ENCODE data around the gene PYDC1.
"Not testable (repeated sequence)": the region's sequence is repeated elsewhere in the genome, so short reads cannot be mapped to it uniquely, and the experiment has no call there.

Gene PYDC1

DNA sequence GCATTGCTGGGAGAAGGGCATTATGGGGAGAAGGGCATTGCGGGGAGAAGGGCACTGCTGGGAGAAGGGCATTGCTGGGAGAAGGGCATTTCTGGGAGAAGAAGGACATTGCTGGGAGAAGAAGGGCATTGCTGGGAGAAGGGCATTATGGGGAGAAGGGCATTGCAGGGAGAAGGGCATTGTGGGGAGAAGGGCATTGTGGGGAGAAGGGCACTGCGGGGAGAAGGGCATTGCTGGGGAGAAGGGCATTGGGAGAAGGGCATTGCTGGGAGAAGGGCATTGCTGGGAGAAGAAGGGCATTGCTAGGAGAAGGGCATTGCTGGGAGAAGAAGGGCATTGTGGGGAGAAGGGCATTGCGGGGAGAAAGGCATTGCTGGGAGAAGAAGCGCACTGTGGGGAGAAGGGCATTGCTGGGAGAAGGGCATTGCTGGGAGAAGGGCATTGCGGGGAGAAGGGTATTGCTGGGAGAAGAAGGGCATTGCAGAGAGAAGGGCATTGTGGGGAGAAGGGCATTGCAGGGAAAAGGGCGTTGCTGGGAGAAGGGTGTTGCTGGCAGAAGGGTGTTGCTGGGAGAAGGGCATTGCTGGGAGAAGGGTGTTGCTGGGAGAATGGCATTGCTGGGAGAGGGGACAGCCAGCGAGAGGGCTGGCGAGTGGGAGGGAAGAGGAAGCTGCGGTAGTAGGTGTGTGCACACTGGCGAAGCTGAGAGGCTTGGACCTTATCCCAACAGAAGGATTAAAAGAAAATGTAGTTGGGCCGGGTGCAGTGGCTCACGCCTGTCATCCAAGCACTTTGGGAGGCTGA lies 4.6 kb upstream of the PYDC1 start:
- no peak for DNase-seq

DNA sequence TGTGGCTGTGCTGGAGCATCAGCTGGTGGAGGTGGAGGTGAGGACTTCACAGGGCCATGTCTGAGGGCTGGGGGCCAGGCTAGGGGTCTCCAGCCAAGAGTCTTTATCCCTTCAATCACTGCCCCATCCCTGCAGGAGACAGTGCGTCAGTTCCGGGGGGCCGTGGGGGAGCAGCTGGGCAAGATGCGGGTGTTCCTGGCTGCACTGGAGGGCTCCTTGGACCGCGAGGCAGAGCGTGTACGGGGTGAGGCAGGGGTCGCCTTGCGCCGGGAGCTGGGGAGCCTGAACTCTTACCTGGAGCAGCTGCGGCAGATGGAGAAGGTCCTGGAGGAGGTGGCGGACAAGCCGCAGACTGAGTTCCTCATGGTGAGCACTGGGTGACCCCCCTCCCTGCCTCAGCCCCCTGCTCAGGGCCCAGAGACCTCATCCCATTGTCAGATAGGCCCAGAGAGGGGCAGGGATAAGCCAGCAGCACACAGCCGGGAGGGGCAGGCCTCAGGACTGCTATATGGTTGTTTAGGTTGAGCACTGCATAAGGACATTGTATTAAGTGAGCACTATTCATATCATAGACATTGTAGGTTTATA lies 2.3 kb upstream of the PYDC1 start:
- DNase-seq: no peak

DNA sequence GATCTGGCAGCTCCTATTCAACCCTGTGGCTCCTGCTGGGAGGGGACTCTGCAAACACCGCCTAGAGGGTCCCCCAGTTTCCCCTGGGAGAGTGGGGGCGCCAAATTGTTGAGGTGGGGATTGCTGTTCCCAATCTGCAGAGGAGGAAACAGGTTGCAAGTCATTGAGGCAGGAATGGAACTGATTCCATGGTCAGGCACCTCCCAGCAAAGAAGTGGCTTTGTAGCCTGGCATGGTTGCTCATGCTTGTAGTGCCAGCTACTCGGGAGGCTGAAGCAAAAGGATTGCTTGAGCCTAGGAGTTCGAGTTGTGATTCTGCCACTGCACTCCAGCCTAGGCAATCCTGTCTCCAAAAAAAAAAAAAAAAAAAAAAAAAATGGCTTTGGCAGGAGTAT lies 198 bp upstream of the PYDC1 start:
- DNase-seq: no peak

DNA sequence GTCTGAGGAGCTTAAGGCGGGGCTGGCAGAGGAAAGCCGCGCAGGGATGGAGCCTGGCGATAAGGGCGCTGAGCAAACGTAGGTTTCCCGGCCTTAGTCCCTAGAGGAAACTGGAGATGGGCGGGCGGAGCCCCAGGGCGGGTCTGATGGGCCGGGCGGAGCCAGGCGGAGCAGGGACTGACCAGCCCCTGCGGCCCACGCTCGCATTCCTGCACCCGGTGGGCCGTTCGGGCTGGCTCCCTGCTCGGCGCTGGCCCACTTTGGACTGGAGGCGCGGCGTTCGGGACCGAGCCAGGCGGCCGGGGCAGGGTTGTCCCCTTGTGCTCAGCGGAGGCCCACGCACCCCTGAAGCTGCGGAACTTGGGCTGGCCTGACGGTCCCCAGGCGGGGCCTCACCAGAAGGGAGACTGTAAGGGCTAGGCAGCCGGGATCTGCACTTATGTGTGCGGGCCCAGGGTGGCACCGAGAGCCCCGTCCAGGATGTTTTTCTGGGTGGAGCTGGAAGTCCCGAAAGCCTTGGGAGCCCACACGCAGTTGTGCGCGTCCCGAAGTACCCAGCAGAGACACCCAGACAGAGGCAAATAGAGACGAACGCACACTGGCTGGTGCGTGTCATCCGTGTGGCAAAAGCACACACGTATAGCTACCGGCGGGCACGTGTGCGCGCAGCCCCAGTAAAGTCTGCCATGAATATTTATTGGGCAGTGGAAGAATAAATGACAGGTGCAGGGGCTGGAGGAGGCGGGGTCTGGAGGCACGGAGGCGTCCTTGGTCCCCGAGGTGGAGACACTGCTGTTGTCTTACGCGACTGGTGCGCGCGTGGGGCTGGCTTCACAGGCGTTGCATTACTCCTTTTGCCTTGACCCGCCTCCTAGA lies 1.4 kb downstream of the PYDC1 start:
- peak; percentile 25 for DNase-seq

DNA sequence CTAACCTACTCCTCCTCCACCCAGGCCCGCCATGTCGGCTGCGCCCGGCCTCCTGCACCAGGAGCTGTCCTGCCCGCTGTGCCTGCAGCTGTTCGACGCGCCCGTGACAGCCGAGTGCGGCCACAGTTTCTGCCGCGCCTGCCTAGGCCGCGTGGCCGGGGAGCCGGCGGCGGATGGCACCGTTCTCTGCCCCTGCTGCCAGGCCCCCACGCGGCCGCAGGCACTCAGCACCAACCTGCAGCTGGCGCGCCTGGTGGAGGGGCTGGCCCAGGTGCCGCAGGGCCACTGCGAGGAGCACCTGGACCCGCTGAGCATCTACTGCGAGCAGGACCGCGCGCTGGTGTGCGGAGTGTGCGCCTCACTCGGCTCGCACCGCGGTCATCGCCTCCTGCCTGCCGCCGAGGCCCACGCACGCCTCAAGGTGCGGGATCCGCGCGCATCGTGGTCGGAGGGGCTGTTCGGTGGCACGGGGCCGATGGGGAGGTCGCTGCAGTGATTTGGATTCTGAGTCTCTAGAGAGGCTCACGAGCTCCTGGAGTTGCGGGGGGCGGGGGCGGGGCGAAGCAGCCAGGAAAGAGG lies 2.1 kb downstream of the PYDC1 start:
- no peak for DNase-seq

DNA sequence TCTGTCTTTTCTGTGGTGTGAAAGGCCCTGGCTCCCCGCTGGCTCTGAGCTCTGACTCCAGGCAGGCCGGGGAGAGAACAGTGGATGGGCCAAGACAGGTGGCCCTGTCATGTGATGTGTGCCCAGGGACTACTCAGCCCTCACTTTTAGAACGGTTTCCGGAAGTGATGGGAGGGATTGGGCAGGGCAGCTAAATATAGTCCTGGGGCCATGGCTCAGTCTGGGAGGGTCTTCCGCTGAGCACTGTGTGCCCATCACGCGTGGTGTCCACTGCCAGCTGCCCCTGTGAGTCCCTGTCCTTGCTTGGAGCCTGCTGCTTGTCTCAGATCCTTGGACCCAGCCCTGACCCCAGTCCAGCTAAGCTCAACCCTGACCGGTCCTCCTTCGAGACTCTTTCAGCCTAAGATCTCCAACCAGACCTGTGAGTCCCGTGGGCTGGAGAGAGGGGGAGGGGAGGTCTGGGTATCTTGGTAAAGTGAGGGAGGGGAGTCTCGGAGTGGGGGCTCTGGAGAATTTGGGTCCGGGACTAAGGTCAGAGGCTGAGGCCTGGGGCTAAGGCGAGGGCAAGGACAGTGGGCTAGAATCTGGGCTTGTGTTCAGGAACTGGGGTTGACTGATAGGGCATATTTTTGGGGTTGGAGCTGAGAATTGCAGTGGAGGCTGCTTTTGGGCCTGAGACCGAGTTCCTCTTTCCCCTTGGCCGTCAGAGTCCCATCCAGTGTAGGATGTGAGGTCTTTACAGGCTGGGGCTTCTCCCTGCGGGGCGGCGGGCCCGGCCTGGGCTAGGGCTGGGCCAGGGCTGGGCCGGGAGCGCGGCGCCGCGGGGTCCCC lies 2.8 kb downstream of the PYDC1 start, which contains the start of gene TRIM72:
TRIM72 (plus strand) TSS at position 243 of the 831 bp plus-strand sequence. CDS start 620 bp downstream, outside the sequence.
- no peak for DNase-seq

DNA sequence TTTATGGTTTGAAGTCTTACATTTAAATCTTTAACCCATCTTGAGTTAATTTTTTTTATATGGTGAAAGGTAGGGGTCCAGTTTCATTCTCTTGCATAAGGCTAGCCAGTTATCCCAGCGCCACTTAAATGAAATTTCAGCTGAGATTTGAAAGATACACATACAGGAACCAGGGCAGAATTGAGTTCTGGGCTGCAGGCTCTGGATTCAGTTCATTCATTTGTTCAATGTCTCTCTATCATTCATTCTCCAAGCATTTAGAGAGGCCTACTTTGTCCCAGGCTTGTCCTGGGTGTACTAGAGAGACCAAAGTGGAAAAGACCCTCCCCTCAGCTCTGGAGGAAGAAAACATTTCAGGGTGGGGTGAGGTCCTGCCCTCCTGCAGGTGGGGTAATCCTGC lies 3.6 kb downstream of the PYDC1 start:
- DNase-seq: no peak

DNA sequence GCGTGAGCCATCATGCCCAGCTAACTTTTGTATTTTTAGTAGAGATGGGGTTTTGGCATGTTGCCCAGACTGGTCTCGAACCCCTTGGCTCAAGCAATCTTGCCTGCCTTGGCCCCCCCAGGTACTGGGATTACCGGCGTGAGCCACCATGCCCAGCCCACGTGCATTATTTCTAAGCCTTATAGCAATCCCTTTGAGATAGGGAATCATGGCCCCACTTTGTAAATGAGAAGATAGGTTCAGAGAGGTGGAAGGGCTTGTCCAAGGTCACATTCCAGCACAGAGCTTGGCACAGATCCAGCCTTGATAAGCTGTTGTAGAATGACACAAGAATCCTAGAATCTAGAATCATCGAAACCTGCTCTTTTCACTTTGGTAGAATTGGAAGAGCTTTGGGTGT lies 10.2 kb downstream of the PYDC1 start:
- DNase-seq: no peak

DNA sequence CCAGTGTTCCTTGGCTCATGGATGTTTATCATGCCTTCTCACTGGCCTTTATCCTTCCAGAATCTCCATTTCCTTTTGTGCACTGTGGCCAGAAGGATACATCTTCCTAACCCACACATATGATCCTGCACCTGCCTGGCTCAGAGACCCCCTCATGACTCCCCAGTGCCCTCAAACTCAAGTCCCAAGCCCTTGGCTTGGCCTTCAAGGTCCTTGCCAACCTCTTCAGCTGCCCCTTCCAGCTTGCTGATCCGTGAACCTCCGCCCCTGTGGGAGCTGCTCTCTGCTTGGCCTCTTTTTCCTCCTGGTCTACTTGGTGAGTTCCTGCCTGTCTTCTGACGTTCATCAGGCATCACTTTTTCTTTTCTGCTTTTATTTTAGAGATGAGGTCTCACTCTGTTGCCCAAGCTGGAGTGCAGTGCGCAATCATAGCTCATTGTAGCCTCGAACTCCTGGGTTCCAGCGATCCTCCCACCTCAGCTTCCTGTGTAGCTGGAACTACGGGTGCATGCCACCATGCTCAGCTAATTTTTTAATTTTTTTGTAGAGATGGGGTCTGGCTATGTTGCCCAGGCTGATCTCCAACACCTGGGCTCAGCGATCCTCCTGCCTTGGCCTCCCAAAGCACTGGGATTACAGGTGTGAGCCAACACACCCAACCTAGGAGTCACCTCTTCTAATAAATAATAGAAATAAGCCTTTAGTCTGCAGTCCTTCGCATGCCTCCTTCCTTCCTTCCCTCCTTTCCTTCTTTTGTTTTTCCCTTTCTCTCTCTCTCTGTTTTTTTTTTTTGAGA lies 11.9 kb downstream of the PYDC1 start:
- DNase-seq: no peak

DNA sequence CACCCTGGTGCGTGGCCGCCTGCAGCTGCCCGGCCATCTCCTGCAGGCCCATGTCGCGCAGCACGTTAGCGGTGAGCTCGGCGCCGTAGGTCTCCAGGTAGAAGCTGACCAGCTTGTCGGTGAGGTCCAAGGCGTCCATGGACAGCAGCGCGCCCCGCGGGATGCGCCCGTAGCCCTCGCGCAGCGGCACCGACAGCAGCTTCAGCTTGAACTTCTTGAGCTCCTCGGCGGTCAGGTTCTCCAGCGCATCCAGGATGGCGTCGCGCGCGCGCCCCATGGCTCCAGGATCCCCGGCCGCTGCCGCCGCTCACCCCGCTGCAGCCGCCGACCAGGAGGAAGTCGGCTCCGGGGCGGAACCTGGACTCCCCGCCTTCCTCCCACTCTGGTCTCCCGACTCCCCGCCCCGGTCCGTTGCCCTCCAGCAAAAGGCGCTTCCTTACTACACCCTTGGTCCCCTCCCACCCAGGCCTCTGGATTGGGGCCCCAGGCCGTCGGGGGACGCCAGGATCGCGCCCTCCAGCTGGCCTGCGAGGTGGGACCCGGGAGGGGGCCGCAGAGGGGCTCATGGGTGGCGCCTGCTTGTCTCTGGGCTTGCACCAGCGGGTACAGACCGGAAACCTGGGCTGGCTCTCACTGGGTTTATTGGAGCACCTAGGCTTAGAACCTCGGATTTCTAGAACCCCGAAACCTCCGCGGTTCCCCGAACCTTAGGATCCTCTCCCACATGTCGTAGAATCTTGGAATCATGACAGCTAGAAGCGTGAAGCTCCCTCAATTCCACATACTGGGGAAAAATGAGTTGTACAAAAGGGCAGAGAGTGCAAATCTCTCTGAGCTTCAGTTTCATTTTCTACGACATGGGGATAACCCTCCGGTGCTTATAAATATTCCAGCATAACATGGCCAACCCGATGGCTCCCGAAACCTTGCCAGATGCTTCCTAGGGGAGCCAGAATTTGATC lies 14.2 kb downstream of the PYDC1 start, which contains the start of gene PYCARD:
PYCARD (minus strand) TSS at position 347 of the 962 bp plus-strand sequence; CDS start at position 277, 70 bp downstream.
- DNase-seq: peak; percentile 33

DNA sequence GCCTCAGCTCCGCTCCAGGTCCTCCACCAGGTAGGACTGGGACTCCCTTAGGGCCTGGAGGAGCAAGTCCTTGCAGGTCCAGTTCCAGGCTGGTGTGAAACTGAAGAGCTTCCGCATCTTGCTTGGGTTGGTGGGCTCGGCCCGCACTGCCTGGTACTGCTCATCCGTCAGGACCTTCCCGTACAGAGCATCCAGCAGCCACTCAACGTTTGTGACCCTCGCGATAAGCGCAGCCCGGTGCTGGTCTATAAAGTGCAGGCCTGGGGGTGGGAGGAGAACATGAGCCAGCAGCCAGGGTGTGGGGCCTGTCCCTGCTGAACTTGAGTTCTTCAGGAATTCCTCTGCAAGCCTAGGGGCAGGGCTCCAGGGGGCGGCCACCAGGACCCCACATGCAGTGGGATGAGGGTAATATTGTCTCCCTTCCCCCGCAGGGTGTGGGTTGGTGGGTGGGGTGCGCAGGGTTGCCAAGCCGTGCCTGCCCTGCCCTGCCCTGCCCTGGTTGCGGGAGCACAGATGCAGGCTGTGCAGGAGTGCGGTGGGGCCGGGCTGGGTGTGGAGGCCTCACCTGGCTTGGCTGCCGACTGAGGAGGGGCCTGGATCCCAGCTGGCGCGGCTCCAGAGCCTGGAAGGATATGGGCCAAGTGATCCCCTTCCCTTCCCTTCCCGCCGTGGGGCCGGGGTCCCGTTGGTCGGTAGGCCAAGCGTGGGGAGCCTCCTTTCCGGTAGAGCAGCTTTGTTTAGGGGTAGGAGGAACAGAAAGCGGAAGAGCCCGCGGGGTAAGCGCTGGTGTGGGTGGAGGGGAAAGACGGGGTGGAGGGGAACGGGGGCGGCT lies 15.1 kb downstream of the PYDC1 start:
- DNase-seq: peak; percentile 32

DNA sequence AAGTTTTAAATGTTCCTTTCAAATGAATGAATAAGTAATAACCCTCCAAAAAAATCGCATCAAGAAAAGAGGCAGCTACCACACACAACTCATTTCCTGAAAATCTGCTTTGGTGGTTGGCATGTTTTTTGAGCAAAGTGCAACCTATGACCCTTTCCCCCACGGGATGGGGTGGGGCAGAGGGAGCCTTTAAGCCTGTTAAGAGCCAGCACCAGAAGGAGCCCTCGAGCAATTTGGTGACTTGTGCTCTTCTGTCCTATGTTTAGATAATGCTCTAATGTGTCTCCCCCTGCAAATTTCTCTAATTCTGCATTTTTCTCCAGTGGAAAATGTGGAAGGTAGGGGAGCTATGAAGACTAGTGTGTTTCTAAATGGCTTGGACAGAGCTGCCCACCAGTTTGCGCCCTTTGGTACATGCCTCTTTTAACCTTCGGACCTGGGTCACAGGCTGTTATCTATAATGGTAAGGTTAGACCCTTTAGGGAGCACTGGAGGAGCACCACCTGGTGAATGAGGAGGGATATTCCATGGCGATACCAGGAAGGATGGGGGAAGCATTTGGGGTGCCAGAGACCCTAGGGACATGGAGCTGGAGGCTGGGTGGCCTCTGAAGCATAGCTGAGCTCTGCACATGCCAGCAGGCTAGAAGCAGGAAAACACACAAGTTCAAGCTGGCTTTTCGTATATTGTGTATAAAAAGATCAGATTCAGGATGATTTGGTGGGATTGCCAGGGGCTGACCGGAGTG lies 15.9 kb downstream of the PYDC1 start:
- peak; percentile 53 for DNase-seq

DNA sequence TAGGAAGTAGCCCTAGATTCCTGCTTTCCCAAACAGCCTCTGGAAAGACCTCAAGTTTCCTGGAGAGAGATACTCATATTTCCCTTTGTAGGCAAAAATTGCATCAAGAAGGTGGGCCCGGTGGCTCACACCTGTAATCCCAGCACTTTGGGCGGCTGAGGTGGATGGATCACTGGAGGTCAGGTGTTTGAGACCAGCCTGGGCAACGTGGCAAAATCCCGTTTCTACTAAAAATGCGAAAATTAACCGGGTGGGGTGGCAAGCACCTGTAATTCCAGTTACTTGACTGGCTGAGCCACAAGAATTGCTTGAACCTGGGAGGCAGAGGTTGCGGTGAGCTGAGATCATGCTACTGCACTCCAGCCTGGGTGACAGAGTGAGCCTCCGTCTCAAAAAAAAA lies 16.8 kb downstream of the PYDC1 start:
- DNase-seq: not testable (repeated sequence)

DNA sequence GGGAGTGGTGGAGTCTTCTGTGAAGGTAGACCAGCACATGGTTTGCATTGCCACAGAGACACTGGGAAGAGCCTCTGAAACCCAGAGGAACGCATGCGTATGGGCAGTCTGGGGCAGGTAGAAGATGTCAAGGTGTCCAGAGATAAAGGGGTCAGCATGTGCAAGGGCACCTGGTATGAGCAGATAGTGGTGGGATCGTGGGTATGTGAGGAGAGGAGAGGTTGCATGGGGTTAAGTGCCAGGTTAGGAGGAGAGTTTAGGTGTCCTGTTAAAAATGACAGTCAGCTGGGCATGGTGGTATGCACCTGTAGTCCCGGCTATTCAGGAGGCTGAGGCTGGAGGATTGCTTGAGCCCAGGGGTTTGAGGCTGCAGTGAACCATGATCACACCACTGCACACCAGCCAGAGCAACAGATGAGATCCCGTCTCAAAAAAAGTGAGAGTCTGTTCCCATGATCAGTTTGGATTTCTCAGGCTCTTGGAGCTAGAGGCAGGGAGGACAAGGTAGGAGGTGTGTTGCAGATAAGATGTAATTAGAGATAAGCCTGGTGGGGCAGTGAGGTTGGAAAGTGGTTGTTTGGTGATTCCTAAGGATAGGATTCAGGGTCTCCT lies 17.4 kb downstream of the PYDC1 start:
- DNase-seq: no peak

DNA sequence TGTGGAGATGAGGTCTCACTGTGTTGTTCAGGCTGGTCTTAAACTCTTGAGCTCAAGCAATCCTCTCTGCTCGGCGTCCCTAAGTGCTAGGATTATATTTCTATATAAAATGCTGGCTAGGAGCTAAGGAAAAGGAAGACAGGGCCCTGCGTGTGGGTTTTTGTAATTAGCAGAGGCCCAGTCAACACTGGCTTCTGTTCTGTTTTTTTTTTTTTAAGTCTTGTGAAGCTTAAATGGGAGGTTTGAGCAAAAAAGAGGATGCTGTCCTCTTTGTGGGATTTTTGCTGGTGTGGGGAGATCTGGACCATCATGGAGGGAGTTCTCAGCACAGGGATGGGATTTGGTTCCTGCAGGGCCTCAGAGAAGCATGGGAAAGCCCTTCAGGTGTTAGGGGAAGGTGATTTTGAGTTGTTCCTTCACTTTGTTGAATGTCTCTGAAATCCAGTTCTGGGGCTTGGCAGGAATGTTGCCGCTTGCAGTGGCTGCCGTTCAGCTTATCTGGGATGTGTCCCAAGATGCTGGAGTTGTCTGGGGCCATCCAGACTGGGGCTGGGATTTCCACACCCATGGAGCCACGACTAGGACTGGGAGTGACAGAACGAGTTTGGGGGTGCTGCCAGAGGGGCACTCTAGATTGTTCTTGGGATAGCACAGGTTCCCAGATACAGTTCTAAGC lies 18.6 kb downstream of the PYDC1 start:
- DNase-seq: no peak

DNA sequence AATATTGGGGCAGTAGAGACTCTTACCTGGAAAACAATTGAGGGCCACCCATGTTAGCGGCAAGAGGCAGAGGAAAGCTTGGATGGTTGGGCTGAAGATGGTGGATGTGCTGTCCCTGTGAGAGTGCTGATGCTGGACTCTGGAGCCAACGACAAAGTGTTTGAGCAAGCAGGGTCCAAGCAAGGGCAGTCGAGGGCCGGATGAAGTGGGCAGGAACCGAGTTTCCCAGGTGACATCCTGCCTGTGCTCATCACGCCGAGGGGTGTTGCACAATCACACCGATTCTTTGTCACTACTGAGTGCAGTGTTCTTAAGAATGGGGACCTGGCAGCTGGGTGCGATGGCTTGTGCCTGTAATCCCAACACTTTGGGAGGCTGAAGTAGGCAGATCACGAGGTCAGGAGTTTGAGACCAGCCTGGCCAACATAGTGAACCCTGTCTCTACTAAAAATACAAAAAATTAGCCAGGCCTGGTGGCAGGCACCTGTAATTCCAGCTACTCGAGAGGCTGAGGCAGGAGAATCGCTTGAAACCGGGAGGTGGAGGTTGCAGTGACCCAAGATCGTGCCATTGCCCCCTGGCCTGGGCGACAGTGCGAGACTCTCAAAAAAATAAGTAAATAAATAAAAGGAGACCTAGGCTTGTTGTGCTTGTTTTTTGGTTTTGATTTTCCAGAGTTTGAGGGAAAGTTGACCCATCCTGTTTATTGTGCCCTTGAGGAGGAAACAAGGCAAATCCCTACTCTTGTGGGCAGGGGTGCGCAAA lies 20.4 kb downstream of the PYDC1 start:
- no peak for DNase-seq
